Fibroblast of gingiva (primary cell): Measurements from ENCODE around the gene RPIA.

Source experiments
- DNase-seq: peaks from one replicate; pipeline ENCODE4 v3.0.0-alpha.2; 2011; ENCODE audit warnings: low read depth

The RPIA gene

DNA sequence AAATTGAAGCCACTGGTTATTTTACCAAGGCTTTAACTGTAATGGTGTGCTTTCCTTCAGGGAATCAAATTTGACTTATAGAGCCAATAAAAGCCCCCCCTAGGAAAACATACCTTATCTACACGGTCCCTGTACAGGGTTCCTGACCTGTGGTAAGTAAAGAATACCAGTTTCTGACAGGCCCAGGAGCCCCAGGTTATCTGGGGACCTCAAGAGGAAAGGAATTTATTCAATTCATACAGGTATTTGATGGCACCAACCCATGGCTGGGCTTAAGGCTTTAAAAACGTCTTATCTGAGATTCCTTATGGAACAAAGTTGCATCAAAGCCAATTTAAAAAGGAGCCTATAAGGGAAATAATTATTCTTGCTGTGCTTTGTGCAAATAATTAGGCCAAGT, 7.0 kb upstream of the RPIA start:
- no peak for DNase-seq

DNA sequence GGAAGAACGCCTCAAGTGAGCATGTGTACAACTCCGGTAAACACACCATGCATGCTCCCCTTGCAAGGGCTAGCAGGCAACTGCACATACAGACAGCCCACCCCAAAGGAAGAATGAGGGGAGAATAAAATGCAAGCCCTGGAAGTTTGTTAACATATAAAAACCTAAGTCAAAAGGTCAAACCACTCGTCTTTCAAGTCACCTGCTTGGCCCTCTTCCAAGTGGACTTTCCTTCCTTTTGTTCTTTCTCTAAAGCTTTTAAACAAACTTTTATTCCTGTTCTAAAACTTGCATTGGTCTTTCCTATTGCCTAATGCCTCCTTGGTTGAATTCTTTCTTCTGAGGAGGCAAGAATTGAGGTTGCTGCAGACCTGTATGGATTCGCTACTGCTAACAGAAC, 5.2 kb upstream of the RPIA start:
- no peak for DNase-seq

DNA sequence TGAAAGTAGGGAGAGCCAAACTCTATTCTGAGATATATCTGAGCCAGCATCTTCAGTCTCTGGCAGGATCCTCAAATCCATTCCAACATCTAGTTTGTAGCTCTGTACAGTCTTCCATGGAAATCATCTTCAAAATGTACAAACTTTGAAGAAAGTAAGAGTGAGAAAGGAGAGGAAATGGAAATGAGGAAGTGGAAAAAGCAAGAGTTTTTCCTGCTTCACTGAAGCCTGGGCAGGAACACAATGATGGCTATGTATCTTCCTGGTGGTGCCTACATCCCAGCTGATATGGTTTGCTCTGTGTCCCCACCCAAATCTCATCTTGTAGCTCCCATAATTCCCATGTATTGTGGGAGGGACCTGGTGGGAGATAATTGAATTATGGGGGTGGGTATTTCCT, 4.1 kb upstream of the RPIA start:
- DNase-seq = no peak

DNA sequence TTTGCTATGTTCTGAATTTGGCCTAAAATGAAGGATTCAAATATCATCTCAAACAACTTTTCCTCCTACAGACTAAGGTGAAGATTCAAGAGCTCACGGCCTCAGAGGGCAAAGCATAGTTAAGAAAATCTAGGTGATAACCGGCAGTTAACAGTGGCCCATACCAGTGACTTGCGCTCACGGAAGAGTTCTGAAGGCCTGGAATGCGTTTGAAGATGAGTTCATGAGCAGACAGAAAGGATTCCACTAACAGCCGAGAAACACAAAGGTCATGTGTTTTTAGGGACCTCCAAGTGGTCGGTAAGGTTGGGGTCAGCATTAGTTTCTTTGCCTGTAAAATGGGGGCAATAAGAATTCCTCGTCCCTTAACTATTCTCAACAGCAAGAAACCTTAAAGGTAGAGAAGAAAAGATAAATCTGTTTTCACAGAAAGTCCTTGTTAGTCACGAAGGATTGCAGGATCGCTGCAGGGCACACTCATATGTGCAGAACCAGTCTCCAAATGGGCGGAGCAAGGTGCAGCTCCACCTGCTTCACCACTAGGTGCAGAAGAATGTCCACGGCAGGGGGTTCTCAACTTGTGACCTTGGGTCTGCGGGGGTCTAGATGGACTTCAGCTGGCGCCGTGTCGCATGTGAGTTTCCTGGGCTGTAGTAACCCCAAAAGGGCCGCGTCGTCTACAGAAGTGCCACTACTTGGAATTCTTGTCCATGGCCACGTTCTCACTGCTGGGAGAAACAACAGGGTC, 708 bp upstream of the RPIA start:
- DNase-seq = no peak

DNA sequence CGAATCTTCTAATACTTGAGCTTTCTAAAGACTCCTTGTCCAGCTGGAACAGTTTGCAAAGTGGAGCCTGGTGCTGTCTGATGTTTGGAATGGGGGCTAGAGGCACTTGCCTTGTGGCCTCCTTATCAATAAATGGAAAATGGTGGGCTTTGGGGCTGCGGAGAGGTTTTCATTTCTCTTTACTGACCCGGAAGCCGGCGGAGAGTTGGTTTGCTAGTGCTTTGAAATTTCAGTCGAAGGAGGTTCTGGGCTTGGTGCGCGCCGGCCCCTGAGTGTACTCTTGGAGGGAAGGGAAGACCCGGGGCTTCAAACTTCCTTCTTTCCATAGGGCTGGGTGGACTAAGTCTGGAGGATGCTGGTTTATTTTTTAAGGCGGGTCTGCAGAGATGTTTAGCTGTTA, 714 bp downstream of the RPIA start:
- no peak for DNase-seq

DNA sequence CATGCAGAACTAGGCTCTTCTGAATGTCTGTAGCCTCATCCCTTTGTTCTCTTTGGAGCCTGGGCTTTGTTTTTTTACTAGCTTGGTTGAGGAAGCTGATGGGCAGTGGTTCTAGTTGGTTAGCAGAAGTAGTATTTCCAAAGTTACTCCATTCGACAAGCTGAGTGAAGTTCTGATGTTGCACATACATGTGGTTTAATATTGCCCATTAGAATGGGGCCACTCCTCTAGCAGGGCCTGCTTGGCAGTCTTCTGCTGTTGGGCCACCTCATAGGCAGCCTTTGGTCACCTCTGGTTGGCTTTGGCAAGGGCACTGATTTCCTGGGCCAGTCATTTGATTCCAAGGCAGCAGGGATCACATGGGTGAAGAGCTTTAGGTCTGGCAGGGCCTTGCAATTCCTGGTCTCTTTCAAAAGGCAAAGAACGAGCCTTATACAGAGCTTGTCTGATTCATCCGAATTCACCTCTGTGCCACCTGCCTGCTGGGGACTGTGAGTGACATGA, 2.5 kb downstream of the RPIA start:
- DNase-seq = peak; percentile 15

DNA sequence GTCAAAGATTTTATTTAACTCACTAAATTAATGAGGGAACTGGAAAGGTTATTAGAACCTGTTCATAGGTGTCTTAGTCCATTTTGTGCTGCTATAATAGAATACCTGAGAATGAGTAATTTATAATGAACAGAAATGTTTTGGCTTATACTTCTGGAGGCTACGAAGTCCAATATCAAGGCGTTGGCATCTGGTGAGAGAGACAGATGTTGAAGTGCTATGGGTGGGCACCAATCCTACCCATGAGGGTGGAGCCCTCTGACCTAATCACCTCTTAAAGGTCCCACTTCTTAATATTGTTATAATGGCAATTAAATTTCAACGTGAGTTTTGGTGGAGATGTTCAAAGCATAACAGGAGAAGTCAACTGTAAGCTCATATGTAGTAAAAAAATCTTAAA, 5.1 kb downstream of the RPIA start:
- no peak for DNase-seq

DNA sequence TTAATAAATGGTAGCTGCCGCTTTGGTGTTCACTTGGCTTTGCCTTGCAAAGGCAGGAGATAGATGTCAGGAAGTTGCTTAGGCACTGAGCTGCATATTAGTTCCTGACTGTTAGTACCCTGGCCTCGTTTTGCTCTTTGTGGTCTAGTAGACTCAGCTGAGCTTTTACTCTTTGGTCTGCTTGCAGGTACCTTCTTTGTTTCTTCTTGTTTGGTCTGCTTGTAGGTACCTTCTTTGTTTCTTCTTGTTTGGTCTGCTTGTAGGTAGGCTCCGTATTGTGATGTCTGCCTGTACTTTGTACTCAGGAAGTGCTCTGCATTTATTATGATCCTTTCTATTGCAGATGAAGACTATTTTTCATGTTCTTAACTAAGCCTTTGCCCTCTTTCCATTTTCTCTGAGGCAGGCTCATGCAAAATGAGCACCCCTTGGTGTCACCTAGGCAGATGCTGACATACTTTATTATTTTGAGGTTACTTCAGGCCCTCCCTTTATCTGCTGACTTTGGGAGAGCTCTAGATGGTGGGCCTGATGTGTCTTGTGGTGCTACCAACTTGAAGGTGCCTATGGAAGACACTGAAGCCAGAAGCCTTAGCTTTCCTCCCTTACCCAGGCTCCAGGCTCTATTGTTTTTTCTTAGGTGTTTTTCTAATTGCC, 6.0 kb downstream of the RPIA start:
- no peak for DNase-seq

DNA sequence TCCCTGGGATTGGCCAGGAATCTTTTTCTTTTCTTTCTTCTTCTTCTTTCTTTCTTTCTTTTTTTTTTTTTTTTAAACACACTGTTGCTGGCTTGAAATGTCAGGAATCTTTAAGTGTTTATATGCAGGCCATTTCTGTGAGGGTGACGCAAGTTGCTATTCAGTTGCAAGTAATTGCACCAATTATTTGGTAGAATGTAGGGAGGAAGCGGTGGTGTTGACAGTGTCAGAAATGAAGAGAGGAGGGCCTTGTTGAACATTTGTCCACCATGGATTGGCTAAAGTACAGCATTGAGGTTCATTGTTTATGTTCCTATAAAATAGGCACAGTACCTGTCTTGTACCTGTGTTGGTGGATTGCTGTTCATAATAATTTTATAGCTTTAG, 6.5 kb downstream of the RPIA start:
- no peak for DNase-seq

DNA sequence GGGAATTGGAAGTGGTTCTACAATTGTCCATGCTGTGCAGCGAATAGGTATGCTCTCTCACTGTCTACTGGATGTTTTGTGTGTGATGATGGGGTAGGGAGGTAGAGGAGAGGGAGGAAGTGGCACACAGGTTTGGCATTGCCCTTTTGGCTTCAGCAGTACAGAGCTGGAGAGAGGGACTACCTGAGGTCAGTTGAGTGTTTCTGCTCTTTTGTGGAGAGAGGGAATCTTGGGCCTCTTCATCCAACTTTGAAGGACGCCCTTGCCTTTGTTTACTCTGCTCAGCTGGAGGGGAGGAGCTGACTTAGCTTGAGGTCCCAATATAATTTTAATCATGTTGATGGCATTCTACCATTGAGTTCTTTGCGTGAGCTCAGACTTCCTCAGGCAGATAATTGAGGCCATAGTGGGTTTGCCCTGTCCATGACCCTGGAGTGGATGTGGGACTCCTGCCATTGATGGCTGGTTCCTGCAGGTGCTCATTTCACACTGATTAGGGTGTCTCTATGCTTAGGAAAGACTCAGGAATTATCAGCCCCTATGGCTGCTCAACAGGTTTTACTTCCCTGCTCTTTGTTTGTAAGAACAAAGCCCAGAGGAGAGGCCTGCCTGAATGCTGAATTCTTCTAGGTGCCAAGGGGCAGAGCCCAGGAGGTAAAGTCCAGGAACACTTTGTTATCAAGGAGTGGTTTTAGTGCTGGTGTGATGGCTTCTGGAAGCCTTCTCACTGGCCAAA, 7.2 kb downstream of the RPIA start:
- DNase-seq = no peak

DNA sequence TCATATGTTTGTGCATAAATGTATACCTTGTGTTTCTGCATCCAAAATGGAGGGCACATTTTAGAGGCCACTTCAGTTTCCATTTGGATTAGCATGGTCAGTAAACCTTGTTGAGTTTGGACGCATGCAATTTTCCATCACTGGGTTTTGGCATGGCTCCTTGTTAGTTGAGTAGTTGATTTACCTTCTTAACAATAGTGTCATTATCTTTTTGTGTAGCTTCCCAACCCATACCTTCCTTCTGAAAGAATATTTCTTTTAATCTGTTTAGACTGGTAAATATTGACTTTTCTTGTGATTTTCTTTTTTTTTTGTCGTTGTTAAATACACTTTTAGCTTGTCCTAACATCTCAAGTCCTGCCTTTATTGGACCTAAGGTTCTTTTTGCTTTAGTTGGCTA, 15.5 kb downstream of the RPIA start:
- no peak for DNase-seq

DNA sequence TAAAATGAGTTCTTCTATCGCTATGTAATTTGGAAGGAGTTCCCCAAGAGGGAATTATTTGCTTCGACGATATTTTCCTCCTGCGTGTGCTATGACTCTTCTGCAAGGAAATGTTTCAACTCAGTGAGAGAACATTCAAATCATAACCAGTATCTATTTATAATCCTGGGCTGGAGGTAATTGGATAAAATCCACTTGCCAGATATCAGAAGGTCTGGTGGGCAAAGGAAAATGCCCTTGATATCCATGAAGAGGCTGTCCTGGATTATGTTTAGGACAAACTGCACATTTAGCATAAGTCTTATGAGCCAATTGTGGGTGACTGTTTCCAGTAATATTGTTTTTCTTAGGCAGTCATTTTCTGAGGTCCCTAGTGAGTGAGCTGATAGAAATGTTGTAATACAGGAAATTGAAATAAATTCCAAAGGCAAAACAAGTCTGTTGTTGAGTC, 17.7 kb downstream of the RPIA start:
- DNase-seq = peak; percentile 54

DNA sequence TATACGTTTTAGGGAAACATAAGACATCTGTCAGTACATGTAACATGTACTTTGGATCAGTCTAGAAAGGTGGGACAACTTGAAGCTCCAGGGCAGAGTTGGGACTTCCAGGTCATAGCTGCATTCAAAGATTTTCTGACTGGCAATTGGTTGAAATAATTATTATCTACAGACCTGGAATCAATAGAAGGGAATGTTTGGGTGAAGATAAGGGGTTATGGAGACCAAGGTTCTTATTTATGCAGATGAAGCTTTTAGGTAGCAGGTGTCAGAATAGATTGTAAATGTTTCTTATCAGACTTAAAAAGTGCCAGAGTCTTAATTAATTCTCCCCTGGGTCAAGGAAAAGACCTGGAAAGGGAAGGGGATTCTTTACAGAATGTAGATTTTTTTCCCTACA, 19.8 kb downstream of the RPIA start:
- no peak for DNase-seq

DNA sequence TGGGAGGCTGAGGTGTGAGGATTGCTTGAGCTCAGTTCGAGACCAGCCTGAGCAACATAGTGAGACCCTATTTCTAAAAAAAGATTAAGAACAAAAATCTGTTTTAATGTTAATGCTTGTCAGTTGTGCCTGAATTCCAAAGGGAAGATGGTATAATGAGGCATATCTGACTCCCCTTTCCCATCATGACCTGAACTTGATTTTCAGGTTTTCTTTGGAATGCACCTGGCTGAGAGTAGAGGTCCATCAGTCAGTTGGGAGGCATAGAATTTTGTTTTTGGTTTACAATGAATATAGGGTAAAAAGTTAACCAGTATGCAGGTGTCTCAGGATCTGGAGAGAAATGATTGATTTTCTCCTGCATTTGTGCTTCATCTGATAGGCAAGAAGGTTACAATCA, 20.4 kb downstream of the RPIA start:
- no peak for DNase-seq

DNA sequence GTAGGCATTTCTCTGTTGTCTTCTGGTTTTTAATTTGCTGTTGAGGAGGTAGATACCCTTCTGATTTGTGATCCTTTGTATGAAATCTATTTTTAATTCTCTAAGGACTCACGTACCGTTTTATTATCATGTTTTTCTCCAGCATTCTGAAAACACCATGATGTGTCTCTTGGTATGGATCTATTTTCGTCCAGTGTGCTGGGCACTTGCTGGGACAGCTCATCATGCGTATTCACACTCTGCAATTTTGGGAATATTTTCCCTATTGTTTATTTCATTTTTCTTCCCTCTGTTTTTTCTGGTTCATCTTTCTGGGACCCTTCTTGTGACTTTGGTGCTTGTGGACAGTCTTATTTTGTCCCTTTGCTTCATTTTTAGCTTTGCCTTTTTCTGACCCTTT, 21.9 kb downstream of the RPIA start:
- DNase-seq = no peak

DNA sequence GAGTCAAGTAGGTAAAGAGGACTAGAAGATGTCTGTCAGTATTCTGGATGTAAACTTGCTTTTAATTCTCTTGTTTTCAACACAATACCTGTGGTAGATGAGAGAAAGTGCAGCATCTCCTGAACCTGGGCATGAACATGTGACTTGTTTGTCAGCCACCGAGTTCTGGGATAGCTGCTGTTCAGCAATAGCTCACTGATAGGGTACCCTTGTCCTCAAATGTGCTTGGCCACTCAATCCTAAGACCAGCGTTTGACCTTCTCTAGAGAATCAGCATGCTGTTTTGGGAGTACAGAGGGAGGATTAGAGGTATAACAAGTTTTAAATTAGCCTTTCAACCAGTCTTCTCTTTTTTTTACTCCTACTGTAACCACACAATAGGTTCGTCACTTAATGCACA, 23.2 kb downstream of the RPIA start:
- DNase-seq = no peak

DNA sequence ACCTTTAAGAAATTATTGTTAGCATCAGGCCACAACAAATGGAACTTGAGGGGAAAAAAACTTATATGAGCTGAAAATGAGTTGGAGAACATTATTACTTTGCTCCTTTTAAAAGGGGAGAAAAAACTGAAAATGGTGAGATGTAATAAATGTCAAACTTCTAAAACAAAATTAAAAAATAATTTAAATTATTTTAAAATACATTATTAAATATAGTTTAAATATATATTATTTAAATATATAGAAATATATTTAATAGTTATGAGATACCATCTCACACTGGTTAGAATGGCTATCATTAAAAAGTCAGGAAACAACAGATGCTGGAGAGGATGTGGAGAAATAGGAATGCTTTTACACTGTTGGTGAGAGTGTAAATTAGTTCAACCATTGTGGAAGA, 28.9 kb downstream of the RPIA start:
- no peak for DNase-seq

DNA sequence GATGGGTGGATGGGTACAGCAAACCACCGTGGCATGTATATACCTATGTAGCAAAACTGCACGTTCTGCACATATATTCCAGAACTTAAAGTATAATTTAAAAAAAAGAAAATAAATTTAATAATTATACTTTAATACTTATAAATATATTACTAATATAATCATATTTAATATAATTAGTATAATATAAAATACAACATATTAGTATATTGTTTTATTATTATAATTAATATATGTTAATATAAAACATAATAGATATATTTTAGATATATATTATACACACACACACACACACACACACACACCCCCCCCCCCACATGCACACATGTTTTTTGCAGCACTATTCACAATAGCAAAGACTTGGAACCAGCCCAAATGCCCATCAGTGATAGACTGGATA, 29.8 kb downstream of the RPIA start:
- no peak for DNase-seq

DNA sequence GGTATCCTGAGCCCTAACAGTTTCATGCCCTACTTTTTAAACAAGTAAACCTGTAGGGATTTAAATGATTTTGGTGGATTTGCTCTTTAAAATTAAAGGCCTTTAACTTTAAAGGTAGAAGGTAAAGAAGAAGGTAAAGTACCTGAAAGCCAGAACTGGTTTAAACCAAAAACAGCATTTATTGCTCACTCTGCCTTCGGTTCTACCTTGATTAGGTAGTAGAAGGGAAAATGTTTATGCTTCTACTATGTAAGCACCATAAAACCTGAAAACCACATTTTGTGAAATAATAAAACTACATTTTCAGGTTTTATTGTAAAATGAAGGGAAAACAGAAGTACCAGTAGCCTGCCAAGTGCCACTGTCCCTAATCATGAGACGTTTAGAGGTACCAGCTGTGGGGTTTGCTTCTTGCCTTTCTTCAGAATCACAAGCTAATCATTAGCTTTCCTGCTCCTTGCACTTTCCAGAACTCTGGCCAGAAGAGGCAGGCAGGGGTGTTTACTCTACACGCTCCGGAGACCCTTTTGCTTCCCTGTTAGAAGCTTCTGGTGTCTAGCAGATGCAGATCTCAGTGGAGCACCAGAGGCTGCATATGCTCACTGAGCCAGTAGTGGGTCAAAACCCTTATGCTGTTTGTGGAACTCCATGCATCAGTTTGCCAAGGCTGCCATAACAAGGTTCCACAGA, 33.3 kb downstream of the RPIA start:
- no peak for DNase-seq

DNA sequence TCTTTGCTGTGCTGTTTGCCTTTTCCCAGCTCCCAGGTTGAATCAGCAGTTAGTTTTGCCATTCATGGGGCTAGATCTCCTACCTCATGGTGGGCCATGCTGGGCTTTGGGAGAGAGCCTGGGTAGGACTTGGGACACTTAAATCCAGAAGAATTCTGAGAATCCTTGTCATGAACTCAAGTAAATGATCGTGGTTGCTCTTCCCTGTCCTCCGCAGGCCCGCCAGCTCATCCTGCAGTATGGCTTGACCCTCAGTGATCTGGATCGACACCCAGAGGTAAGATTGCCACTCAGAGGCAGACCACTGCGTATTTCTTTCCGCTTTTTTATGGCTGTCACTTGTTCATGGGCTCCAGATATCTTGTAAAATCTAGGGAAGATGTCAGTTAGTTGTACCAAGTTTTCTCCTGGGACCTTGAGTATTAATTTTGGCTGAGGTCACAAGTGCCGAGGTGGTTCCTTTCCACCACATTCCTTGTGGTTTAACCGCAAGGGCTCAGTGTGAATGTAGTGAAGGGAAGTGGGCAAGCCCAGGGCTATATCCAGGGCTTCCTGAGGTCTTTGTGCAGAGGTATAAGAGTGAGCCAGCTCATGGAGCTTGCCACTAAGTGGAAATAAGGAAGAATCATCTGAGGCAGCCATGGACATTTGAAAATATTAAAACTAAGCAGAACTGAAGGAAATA, 37.7 kb downstream of the RPIA start:
- no peak for DNase-seq

DNA sequence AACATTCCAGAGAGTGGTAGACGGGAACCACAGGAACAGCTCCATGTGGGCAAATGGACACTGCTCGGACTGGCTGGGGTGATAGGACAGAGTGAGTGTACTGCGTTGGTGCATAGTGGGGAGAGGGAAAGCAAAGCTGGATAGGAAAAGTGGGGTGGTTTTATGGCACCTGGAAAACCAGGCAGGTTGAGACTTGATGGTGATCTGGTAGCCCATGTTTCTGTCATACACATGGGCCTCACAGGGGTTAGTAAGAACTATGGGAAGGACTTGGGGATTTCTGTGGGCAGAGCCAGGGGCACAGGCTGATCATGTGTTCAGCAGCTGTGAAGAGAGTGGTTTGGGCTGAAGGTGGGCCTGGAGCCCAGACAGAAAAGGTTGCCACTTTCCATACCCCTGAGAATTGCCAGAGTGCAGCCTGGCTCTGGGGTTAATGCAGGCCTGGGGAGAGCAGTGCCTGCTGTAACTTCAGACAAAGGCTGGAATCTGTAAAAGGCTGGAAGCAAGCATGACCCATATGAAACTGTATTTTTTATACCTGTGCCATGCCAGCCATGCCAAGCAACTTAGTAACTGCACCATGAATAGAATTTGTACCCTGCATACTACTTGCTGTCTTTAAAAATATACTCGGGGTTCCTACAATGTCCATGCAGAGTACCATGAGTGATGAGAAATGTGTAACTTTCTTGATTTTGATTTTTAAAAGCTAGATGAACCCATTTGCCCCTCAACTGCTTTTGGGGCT, 41.9 kb downstream of the RPIA start:
- no peak for DNase-seq
